CD4-positive, alpha-beta T cell treated with Interleukin-1 beta for 1 hour (primary cell): ENCODE data around the gene ITGA8.
"Not testable (repeated sequence)": the region's sequence is repeated elsewhere in the genome, so short reads cannot be mapped to it uniquely, and the experiment has no call there.

Source experiments
- DNase-seq, 2 donors: peaks; one replicate each; pipeline ENCODE4 v3.0.0-alpha.2; 2020 to 2022

ITGA8 gene

GRCh38 chr10:15546606-15547005, 173.1 kb downstream of the ITGA8 start:
- no peak for DNase-seq

DNA sequence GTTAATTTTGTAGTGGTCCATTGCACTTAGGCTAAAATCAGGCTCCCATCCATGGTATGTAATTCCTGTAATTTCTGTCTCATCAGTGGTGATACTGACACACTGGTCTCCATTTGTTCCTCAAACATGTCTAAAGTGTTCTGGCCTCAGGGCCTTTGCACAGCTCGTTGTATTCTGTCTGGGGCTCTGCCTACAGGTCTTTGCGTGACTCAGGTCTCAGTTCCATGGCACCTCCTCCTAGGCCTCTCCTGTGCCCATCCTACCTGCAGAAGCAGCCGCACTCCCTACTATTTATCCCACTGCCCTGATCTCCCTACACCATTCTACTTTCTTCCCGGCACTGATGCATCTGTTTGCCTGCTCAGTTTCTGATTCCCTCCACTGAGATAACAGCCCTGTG, 173.8 kb downstream of the ITGA8 start:
- DNase-seq, result no peak

DNA sequence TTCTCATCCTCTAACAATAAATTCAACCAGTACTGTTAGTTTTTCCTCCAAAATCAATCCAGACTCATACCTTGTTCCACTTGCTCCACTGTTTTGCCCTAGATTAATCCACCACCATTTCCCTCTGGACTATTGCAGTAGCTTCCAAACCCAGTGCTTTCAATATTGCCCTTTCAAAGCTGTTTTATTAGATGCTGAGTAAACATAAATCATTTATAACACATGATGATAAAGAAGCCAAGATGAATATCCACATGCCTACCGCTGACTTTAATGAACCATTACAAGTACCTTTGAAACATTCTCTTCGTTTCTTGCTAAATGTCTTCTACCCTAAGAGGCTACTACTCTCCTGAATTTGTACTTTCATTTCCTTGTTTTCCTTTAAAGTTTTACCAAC, 174.5 kb downstream of the ITGA8 start:
- no peak for DNase-seq

DNA sequence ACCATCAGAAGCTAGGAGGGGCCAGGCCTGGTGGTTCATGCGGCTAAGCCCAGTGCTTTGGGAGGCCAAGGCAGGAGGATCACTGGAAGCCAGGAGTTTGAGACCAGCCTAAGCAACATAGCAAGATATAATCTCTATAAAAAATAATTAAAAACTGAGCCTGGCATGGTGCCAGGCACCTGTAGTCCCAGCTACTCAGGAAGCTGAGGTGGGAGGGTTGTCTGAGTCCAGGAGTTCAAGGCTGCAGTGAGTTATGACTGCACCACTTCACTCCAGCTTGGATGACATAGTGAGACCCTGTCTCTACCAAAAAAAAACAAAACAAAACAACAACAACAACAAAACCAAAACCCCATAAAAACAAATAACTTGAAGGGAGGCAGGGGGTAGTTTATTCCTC, 175.7 kb downstream of the ITGA8 start:
- no peak for DNase-seq

DNA sequence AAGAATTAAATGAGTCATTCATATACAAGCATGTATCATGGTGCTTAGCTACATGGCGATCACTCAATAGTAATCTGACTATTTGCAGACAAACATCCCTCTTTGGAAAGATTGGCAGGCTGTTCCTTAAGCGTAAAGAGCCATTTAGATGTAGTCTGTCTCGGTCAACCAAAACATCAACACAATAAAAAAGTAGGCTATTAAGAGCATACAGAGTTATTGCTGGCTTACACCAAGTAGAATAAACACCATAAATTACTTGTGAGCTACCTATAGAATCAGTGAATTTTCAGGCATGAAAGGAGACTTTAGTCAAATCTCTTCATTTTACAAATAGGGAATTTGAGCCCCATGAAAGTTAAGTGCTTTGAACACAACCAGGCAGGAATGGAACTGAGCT, 176.9 kb downstream of the ITGA8 start:
- DNase-seq, result no peak

DNA sequence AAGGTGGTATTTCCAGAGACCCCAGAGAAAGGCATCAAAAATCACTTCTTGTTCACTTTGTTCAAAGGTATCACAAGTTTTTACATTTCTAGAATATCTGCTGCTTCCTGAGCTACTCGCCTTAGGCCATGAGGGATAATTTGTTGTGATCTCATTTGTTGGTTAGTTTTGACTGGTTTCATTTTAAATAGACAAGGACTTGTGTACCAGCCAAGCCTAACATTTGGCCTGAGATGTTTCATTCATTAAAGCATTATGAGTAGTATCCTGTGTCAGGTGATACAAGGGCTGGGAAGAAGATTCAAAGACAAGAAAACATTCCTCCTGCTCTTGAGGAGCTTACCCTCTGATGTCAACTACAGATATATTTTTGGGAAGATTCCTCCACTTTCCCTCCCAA, 178.3 kb downstream of the ITGA8 start:
- no peak for DNase-seq

DNA sequence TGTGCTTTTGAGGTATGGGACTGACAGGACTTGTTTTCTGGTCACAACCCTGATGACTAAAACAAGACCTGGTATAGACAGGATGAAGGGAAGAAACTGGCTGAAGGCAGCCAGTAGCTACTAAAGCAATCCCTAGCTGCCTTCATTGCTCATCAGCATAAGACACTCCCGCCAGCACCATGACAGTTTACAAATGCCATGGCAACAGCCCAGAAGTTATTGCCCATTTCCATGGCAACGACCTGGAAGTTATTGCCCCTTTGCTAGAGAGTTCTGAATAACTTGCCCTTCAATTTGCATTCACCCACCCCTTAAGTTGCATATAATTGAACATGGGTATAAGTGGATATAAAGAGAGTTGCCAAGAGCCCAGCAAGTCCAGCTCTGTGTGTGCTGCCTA, 179.0 kb downstream of the ITGA8 start:
- DNase-seq, result no peak

DNA sequence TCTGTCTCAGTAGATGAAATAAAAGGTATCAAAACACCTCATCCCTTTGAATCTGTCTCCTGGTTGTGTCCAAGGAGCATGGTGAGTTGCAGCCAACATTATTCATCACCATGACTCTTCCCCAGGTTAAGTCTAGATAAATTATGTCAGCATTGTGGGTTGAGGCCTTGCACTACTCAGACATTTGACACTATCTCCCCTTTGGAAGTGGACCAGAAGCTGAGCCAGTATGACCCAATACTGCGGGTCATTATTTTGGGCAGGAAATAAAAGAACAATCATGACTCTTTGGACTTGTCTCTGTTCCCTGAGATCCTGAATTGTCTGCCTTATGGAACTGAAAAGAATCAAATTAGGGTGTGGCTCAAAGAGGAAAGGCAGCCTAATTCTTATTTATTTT, 180.5 kb downstream of the ITGA8 start:
- no peak for DNase-seq

GRCh38 chr10:15534928-15535538, 184.7 kb downstream of the ITGA8 start:
- not testable (repeated sequence) for DNase-seq

- no peak for DNase-seq
These were observed 187.6 kb downstream of the ITGA8 start for GRCh38 chr10:15531927-15532722.

DNA sequence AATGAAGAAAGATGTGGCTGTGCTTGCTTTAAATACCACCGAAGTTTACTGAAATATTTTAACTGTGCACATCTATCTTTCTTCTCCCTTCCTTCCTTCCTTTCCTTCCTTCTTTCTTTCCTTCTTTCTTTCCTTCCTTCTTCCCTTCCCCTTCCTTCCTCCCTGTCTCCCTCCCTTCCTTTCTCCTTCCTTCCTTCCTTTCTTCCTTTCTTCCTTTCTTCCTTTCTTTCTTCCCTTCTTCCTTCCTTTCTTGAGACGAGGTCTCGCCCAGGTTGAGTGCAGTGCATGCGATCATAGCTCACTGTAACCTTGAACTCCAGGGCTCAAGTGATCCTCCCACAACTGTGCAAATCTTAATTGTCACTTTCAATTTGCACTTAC, 190.9 kb downstream of the ITGA8 start:
- DNase-seq, result no peak

DNA sequence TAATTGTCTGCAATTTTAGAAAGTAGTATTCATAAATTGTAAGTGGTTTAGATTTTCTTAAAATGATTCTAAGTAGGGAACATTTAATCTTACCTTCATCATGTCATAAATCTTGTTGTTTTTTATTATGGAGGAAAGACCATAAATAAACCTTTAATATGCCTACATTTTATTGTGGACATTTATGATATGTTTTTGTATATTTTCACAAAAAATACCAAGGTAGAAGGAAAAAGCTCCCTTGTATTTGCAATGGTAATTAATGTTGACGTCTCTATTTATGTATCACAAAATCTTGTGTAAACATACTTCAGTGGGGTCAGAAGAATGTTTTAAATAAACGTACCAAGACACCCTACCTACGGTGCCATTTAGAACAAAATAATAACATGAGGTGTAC, 193.0 kb downstream of the ITGA8 start:
- no peak for DNase-seq

DNA sequence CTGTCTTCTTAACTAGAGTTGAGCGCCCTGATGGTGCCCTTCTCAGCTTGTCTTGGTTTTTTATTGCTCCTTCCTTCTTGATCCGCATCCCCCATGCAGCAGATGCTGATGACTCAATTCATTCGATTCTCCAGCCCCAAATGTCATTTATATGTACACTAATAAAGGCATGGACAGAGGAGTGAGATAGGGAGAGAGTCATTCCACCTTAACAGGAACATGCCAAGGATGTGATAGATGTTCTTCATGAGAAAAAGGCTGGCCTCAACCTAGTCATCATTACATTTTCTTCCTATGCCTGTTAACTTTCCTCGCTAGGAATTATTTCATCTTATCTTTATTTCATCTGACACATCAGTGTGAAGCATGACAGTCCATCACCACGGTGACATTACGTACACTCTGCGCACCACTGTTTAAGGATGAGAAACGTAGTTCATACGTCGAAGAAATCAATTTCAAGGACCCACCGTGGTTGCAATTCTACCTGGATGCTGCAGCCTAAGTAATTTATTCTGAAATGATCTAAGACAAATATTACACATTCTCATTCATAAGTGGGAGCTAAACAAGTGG, 198.3 kb downstream of the ITGA8 start:
- DNase-seq, result no peak

DNA sequence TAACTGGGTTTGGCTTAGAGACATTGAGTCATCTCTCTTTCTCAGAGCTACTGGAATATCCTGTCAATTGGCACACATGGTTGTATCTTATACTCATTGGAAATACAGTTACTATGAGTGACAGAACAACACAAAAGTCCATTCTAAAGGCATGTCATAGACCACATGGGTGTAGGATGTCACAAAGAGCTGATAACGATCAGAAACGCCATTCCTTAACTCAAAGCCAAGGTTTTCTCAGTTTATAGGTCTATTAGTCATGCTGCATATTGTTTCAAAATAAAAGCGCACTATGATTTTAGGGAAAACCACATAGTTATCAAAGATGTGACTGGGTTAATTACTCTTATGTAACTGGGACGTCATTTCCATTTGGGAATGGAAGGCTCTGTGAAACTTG, 201.5 kb downstream of the ITGA8 start:
- DNase-seq, result no peak

DNA sequence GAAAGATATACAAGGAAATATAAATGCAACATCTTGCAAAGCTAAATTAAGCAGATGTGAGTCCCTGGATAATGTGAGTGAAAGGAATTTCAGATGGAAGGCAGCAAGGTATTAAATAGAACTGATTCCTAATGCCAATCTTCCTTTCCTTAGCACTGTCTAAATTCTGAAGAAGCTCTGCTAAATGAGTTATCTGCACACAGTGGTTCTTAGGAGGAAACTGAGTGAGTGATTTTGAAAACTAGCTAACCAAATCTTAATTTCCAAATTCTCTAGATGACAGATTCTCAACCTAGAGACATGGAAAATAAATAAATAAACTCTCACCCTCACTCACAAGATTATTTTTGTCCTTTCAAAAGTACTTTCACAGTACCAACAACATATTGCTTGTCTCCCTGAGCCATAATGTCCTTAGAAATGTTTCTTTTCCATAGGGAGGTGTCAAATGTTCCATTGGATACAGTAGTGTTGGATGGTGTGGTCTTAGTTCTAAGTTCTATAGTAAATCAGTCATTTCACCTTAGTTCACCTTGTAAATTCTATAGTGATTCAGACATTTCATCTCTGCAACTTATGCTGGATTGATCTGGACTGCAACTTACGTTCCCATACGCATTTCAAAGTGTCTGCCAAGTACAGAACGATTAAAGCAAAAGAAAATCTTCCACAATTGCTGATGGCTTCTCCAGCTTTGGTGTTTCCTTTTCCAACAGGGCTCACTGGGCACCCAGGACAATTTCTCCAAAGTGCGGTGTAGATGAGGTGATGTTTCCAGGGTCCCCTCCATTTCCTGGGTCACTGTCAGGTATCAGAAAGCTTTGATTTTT, 203.3 kb downstream of the ITGA8 start:
- no peak for DNase-seq

DNA sequence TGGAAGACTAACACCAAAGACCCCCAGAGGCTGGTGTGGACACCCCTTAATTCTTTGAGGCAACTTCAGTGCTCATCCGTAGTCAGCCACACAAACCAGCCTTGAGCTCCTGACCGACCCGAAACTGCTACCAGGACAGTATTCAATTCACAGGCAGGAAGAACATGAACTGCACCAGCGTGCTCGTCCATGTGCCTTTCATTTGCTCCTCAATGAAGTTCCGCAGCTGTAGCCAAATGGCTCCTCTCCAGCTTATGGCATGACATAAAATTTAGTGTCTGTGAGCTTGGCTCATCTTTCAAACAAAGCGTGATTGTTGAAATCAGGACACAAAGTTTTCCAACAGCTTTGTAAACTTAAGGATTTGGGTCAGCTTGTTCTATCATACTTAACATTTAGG, 204.5 kb downstream of the ITGA8 start:
- no peak for DNase-seq

- no peak for DNase-seq
These were observed 208.8 kb downstream of the ITGA8 start for GRCh38 chr10:15510963-15511362.

GRCh38 chr10:15505329-15505728, 214.4 kb downstream of the ITGA8 start:
- DNase-seq, result no peak

DNA sequence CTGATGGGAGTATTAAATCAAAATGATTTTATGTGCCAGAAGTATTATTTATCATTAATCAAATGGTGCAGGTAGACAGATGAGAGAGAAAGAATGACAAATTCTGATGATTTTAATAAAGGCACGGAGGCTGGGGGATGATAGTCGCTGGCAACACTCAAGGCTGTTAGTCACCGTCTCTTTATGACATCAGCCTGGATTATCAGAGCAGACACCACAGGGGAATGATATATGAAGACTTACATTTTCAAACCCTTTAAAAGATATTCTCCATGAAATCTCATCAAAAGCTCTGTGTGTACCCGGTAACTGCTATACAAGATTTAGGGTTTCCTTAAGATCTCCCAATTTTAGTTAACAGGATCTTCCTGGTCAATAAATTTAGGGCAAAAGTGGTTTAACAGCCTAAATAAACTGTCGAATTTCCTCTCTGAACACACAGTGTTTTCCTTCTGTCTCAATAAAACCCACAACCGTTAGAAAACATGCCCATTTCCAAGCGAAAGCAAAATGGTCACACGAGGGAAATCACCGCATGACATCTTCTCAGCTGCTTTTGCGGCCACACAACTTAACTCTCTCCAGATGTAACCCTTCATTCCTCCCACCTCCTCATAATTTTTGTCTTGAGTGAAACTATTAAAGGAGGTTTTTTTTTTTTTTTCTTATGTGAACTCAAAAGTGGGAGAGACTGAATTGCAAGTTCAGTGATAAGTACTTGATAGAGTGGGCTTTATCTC, 215.5 kb downstream of the ITGA8 start:
- no peak for DNase-seq

DNA sequence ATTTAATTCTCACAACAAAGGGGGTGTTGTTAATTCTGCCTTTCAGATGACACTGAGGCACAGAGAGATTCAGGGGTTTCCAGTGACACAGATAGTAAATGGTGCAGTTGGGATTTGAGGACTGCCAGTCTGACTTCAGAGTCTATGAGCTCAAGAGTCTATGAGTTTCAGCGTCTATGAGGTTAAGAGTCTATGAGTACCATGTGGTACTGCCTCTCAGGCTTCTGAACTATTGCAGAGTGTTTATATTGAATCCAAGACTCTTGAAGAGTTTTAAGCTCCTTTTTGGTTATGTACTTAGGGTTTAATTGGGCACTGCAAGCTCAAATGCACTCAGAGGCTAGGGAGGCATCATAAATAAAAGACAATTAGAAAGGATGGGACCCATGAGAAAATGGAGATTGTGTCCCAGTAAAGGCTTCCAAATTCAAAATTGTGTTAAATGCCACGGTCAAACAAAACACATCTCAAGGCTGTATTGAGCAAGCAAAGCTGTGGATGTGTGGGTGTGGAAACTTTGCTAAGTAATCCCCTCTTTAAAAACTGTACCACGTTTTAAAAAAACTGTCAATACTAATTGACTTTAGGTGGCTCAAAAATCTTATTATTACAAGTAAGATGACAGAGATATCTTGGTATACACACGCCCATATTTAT, 224.7 kb downstream of the ITGA8 start:
- DNase-seq, result no peak

DNA sequence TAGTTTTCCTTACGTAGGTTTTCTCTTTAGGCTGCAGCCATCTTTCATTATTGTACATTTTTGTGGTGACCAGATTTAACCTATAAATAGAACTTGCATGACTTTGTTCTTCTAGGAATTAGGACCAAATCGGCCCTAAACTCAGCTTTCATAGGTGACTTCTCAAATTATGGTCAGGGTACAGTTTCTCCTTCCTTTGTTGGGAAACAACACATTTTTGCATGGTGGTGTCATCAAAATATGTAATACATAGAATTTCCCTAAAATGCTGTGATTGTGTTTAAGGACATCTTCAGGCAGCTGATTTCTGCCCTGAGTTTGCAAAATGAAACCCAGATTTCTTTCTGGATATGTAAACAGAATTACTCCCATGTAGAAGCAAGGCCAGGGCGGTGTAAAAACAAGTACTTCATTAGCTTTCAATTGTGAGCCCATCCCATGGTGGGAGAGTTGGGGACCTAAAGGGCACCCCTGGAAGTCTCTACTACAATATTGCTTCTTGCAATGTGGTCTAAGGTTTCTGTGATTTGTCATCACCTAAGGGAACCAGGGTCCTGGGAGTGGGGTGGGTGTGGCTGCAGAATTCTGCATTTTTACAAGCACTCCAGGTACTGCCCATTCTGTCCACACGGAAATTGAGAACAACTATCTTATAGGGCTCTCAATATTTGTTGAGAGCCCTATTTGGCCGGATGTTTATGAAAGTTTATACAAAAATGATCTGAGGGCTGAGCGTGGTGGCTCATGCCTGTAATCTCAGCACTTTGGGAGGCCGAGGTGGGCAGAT, 227.7 kb downstream of the ITGA8 start:
- DNase-seq, result no peak
